Caco-2 (cell line): ENCODE results near the gene BCR. TPM values are rescaled to one million over a fixed set of nuclear protein-coding genes. Genes with fewer than 3 reads are reported as not detected.

Source experiments
- BruUV-seq: library from RNA; stranded (reverse); fragments of 400-500 nt; replicated peaks from 2 replicates; lab custom pipeline; 2021; lab: Mats Ljungman, UMichigan
- CTCF ChIA-PET: fragments of 300-600 bp; sonication (Branson Sonifier 250); formaldehyde crosslinking; loops from one replicate; lab custom pipeline; 2022; ENCODE audit warnings: antibody characterized with exemption; lab: Charles Lee
- POLR2A ChIA-PET: fragments of 300-600 bp; sonication (Branson Sonifier 250); formaldehyde crosslinking; loops from one replicate; lab custom pipeline; 2022; ENCODE audit warnings: antibody characterized with exemption; lab: Charles Lee
- DNase-seq, 2 experiments: peaks; one replicate each; pipeline versions ENCODE4 v3.0.0 to v3.0.0-alpha.2; 2020 to 2022
- H3K27me3 ChIP-seq: replicated peaks from 2 replicates; pipeline ENCODE4 v1.6.0; 2011; ENCODE audit warnings: low read length; ENCODE audit not compliant: control insufficient read depth, insufficient read depth
- H3K36me3 ChIP-seq: 2 replicates; pipeline ENCODE4 v1.5.1; 2011; ENCODE audit warnings: low read length; ENCODE audit not compliant: control insufficient read depth, insufficient read depth
- H3K4me1 ChIP-seq: fragments of 250-450 bp; sonication (Bioruptor Pico); 2 replicates; pipeline ENCODE4 v1.5.1; 2020; ENCODE audit warnings: mild to moderate bottlenecking
- H3K4me3 ChIP-seq: 2 replicates; pipeline ENCODE4 v1.5.1; 2011; ENCODE audit warnings: low read depth, mild to moderate bottlenecking, control low read depth, low read length
- H3K9me3 ChIP-seq: fragments of 250-450 bp; sonication (Bioruptor Pico); 2 replicates; pipeline ENCODE4 v1.5.1; 2020; ENCODE audit warnings: mild to moderate bottlenecking, moderate library complexity
- H3K27ac Mint-ChIP-seq: one replicate; pipeline ENCODE4 v1.8.0; 2022; ENCODE audit warnings: mixed read lengths; ENCODE audit not compliant: unreplicated experiment
- H3K27me3 Mint-ChIP-seq: one replicate; pipeline ENCODE4 v1.8.0; 2022; ENCODE audit warnings: mixed read lengths; ENCODE audit not compliant: insufficient read depth, unreplicated experiment
- H3K36me3 Mint-ChIP-seq: one replicate; pipeline ENCODE4 v1.8.0; 2022; ENCODE audit warnings: mild to moderate bottlenecking, mixed read lengths; ENCODE audit not compliant: insufficient read depth, unreplicated experiment
- H3K4me1 Mint-ChIP-seq: one replicate; pipeline ENCODE4 v1.8.0; 2022; ENCODE audit warnings: low read depth, mixed read lengths; ENCODE audit not compliant: unreplicated experiment
- H3K4me3 Mint-ChIP-seq: one replicate; pipeline ENCODE4 v1.8.0; 2022; ENCODE audit warnings: mild to moderate bottlenecking, moderate library complexity, mixed read lengths; ENCODE audit not compliant: unreplicated experiment
- H3K9me3 Mint-ChIP-seq: one replicate; pipeline ENCODE4 v1.8.0; 2022; ENCODE audit warnings: mixed read lengths; ENCODE audit not compliant: unreplicated experiment
- intact Hi-C: fragments of 100-400 bp; cut with micrococcal nuclease; formaldehyde crosslinking; loops from one replicate; pipeline ENCODE4 v1.10.0; 2022; ENCODE audit not compliant: unreplicated experiment
- total RNA-seq: library from RNA; stranded (reverse); gene quantifications from 2 replicates; pipeline ENCODE4 v1.2.3, GENCODE V29; 2022
- TF ChIP-seq, protein P1 (sequence below), 2 experiments: fragments of 200-600 bp in 1 of 2; IDR thresholded peaks; 1 replicate in 1 of 2; 2 replicates in 1 of 2; pipeline versions ENCODE4 v1.5.1 to v1.8.0; 2011 to 2022; ENCODE audit warnings: antibody characterized with exemption in 1 of 2, control low read depth in 1 of 2, inconsistent platforms in 1 of 2, low read depth in 1 of 2, low read length in 1 of 2, mild to moderate bottlenecking in 1 of 2, moderate library complexity in 1 of 2; ENCODE audit not compliant: insufficient read depth in 1 of 2, severe bottlenecking in 1 of 2, unreplicated experiment in 1 of 2

BCR gene
- total RNA-seq, 1 experiment from 2014 or later = 87.4 TPM

DNA sequence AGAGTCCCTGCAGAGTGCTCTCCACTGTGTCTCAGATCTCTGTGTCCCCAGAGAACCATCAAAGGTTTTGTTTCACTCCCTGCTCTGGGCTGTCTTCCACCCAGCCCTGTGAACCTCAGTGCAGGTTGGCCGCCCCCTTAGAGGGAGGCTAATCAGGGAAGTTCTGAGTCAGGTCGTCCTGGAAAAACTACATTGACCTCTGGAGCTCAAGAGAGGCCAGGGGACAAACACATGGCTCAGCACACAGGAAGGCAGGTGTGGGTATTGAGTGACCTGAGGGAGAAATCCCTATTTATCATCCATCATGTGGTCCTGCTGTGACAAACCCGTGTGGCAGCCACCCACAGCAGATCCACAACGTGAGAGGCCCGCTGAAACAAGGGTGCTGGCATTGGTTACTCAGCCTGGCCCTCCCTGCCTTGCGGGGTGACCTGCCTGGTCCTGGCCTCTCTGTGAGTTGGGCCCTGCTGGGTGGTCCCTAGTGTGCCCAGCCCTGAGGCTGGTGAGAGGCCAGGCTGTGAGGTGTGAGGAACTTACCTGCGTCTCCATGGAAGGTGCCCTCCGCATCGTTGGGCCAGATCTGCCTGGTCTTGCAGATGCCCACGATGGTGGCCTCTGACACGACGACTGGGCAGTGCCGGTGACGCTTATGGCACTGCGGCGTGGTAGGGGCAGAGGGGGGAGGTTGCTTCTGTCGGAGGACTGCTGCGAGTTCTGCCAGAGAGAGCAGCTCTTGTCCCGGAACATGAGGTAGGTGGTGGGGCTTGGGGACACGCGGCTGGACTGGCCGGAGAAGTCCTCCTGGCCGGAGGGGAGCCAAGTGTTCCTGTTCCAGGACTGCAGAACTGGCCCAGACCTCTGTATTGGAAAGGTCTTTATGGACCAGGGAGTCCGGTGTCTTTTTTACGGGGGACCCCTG is 669 bp upstream of the BCR start:
- TF ChIP-seq, protein P1, sequence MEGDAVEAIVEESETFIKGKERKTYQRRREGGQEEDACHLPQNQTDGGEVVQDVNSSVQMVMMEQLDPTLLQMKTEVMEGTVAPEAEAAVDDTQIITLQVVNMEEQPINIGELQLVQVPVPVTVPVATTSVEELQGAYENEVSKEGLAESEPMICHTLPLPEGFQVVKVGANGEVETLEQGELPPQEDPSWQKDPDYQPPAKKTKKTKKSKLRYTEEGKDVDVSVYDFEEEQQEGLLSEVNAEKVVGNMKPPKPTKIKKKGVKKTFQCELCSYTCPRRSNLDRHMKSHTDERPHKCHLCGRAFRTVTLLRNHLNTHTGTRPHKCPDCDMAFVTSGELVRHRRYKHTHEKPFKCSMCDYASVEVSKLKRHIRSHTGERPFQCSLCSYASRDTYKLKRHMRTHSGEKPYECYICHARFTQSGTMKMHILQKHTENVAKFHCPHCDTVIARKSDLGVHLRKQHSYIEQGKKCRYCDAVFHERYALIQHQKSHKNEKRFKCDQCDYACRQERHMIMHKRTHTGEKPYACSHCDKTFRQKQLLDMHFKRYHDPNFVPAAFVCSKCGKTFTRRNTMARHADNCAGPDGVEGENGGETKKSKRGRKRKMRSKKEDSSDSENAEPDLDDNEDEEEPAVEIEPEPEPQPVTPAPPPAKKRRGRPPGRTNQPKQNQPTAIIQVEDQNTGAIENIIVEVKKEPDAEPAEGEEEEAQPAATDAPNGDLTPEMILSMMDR (IDR thresholded peaks at IDR 0.05; ENCODE audit: insufficient read depth in 1 of 2, low read depth in 1 of 2, low read length in 1 of 2, severe bottlenecking in 1 of 2, unreplicated experiment in 1 of 2) = no peak
- H3K4me3 ChIP-seq = peak overlapping the region; percentile 96
- Mint-ChIP-seq H3K36me3 (peaks cover 15% of the 10 kb centered on the region), H3K27ac (peak overlapping the region; percentile 63), H3K4me3 (peak overlapping the region; percentile 77), H3K27me3 (no peaks in the 10 kb centered on the region), H3K4me1 (peaks cover 22% of the 10 kb centered on the region), H3K9me3 (peaks cover 17% of the 10 kb centered on the region)
- intact Hi-C loops = loop anchor here (5.0 kb wide), 1 partner anchor 208 kb away; no protein-coding TSS in a partner anchor
- H3K9me3 ChIP-seq = peaks cover 14% of the 10 kb centered on the region
- TSS peak; percentile 55 for BruUV-seq
- 0 out of 2 replicates have a peak, but pooled peaks cover under 1% of the 10 kb centered on the region for H3K36me3 ChIP-seq
- peak in 1 of 2 experiments; percentile 26 for DNase-seq
- CTCF ChIA-PET = interaction anchor here (1.1 to 5.8 kb wide), 3 partner anchors 65 to 102 kb away, joined by 3 to 57 read pairs (median 5); no protein-coding TSS in a partner anchor
- POLR2A ChIA-PET = interaction anchor here (0.6 to 1.4 kb wide), 2 partner anchors 63 to 81 kb away, joined by 3 to 4 read pairs; no protein-coding TSS in a partner anchor
- no peaks in the 10 kb centered on the region for H3K27me3 ChIP-seq
- peaks cover 43% of the 10 kb centered on the region for H3K4me1 ChIP-seq

DNA sequence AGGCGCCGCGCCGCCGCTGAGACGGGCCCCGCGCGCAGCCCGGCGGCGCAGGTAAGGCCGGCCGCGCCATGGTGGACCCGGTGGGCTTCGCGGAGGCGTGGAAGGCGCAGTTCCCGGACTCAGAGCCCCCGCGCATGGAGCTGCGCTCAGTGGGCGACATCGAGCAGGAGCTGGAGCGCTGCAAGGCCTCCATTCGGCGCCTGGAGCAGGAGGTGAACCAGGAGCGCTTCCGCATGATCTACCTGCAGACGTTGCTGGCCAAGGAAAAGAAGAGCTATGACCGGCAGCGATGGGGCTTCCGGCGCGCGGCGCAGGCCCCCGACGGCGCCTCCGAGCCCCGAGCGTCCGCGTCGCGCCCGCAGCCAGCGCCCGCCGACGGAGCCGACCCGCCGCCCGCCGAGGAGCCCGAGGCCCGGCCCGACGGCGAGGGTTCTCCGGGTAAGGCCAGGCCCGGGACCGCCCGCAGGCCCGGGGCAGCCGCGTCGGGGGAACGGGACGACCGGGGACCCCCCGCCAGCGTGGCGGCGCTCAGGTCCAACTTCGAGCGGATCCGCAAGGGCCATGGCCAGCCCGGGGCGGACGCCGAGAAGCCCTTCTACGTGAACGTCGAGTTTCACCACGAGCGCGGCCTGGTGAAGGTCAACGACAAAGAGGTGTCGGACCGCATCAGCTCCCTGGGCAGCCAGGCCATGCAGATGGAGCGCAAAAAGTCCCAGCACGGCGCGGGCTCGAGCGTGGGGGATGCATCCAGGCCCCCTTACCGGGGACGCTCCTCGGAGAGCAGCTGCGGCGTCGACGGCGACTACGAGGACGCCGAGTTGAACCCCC is 798 bp downstream of the BCR start:
- peak overlapping the region; percentile 77 for H3K4me3 Mint-ChIP-seq
- 0 out of 2 replicates have a peak, but pooled peaks cover 2% of the 10 kb centered on the region for H3K36me3 ChIP-seq
- peaks cover 14% of the 10 kb centered on the region for H3K9me3 Mint-ChIP-seq
- POLR2A ChIA-PET = interaction anchor here (1.4 kb wide), 1 partner anchor 62 kb away, joined by 4 read pairs; no protein-coding TSS in a partner anchor
- TF ChIP-seq, protein P1 (IDR thresholded peaks at IDR 0.05; ENCODE audit: insufficient read depth in 1 of 2, low read depth in 1 of 2, low read length in 1 of 2, severe bottlenecking in 1 of 2, unreplicated experiment in 1 of 2) = no peak
- intact Hi-C loops = no loop called here
- H3K36me3 Mint-ChIP-seq = peaks cover 20% of the 10 kb centered on the region
- peaks cover 43% of the 10 kb centered on the region for H3K4me1 ChIP-seq
- CTCF ChIA-PET = interaction anchor here (0.6 to 5.8 kb wide), 7 partner anchors 31 to 394 kb away, joined by 3 to 57 read pairs (median 3); no protein-coding TSS in a partner anchor
- no peaks in the 10 kb centered on the region for H3K27me3 ChIP-seq
- H3K27me3 Mint-ChIP-seq = no peaks in the 10 kb centered on the region
- H3K27ac Mint-ChIP-seq = peak overlapping the region; percentile 26
- H3K4me1 Mint-ChIP-seq = peaks cover 22% of the 10 kb centered on the region
- no TSS peak for BruUV-seq
- peak overlapping the region; percentile 96 for H3K4me3 ChIP-seq
- peaks cover 8% of the 10 kb centered on the region for H3K9me3 ChIP-seq
- DNase-seq = peak in 1 of 2 experiments; percentile 22
